CD4-positive, alpha-beta T cell treated with Interleukin-21 for 1 hour (primary cell): ENCODE data around the gene STRADA.
"Not testable (repeated sequence)": the region's sequence is repeated elsewhere in the genome, so short reads cannot be mapped to it uniquely, and the experiment has no call there.

ENCODE experiments used
- DNase-seq: peaks from one replicate; pipeline ENCODE4 v3.0.0-alpha.2; 2020

The STRADA gene

DNA sequence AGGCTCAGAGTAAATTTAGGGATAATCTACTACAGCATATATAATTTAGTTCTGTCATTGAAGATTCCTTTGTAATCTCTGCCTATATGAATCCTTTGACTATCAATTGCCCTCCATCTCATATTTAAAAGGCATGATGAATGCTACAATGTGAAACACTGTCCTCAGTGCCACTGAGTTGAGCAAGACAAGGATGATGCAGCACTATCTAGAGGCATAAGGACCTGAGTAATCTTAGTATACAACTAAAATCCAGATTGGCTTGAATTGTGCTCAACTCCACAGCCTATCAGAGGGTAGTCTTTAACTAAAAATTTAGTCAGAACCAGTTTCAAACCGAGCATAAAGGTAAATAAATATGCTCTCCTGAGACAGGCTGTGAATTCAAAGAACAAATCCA, 11.6 kb upstream of the STRADA start:
- no peak for DNase-seq

DNA sequence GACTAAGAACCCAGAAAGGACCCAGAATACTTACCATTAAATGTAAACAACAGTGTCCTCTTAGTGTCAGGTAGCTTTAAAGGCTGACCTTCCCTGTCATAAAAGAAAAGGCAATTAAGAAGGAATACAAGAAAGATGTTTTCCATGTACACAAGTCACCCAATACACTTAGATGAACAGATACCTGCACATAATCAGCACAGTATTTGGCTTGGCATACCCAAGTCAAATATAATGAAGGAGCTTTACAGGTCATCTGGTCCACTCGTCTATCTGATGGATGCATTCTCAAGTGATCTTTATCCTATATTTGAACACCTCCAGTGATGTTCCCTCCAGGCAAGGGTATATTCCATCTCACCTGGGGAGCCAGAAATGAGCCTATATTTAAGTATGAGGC, 11.1 kb upstream of the STRADA start:
- DNase-seq = no peak

DNA sequence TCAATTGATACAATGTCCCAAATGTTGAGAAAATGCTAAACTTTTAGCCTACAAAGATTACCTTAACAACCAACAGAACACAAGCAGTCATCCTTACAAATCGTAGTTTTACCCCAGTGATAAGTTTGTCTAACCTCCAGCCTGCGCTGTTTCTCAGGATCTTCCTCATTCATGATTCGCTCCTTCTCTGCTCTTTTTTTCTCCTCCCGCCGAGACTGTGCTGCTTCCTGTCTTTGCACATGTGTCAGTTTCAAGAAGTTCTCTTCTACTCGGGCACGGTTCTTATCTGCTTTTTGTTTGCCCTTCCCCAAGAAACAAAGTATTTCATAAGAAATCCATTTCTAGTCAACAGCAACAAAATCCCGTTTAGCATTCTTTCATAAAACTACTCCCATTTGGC, 10.2 kb upstream of the STRADA start:
- DNase-seq = peak; percentile 38

DNA sequence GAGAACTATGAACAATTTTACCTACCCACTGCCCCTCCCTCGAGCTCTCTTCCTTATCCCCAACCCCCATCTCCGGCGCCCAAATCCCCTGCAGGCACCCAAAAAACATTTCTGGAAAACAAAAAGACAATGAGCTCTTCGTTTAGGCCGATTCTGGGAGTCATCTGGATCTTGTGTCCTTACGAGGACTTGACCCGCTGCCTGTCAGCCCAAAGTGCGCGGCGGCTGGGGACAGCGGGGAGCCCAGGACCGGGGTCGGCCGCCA, 524 bp downstream of the STRADA start:
- no peak for DNase-seq

DNA sequence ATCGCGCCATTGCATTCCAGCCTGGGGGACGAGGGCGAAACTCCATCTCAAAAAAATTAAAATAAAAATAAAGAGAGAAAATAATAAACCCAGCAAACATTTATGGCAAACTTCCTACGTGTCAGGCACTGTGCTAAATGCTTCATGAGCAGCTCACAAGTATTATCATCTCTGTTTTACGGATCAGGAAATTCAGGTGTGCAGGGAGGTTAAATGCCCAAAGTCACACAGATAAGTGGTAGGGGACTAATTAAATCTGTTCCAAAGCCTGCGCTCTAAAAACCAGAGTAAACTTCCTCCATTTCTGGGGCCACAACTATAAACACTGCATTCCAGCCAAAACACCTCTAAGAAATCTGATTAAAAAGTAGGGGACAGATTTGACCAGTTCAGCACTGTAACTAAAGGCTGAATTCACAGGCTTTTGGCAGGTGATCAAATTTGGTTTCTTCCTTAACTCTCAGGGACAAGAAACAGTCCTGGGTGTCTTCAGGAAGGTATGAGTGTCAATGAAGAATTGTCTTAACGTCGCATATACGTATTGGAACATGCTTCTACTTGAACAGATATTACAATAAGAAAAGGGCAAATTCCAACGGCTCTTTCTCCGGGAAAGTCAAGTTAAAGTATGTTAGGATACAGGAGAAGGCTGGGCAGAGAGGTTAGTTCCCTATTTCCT, 996 bp downstream of the STRADA start:
- DNase-seq = no peak

DNA sequence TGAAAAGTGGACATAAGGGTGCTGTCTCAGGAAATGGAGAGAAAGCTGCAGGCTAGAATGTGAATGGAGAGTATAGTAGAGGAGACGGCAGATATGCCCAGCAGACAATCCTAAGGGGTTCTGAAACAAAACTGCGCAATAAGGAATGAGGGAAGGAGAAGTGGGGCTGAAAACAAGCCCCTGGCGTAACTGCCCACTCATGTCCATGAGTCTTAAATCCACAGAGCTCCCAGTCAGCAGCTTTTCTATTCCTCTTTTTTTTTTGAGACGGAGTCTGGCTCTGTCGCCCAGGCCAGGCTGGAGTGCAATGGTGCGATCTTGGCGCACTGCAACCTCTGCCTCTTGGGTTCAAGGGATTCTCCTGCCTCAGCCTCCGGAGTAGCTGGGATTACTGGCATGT, 5.9 kb downstream of the STRADA start:
- no peak for DNase-seq

DNA sequence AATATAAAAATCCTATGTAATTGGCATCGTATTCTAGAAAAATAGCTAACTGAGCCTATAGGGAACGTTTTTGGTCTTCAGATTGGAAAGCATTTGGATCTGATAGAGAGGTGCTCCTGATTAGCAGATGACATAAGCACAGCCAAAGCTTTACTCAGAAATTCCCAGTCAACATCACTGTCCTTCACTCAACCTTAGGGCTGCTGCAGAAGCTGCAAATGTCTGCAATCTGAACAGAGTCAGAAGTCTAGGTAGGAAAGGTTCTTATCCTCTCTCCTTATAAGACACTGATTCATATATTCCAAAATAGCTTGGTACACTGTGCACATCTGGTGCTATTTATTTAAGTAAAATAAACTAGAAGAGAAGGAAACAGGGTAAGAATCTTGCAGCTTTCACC, 19.2 kb downstream of the STRADA start:
- no peak for DNase-seq

DNA sequence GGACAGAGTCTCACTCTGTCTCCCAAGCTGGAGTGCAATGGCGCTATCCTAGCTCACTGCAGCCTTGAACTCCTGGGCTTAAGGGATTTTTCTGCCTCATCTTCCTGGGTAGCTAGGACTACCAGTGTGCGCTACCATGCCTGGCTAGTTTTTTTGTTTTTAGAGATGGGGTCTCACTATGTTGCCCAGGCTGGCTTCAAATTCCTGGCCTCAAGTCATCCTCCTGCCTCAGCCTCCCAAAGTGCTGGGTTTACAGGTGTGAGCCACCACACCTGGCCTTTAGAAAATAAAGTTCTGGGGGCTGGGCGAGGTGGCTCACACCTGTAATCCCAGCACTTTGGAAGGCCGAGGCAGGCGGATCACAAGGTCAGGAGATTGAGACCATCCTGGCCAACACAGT, 21.4 kb downstream of the STRADA start:
- not testable (repeated sequence) for DNase-seq

DNA sequence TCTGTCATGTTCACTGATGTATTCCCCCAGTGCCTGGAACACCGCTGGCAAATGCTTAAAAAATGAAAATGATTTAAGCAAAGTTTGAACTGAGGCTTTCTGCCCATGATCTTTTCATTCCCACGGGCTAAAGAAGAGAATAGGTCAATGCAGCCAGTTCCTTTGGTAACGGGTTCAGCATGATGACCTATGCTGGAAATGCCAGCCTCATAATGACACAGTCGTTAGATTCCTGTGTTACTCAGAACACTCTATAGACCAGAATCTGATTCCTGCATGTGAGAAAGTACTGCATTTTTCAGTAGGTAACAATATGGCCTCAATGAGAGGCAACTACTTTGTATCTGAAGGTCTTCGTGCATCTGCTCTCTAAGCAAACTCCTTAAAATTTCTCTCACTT, 22.6 kb downstream of the STRADA start:
- DNase-seq = no peak

DNA sequence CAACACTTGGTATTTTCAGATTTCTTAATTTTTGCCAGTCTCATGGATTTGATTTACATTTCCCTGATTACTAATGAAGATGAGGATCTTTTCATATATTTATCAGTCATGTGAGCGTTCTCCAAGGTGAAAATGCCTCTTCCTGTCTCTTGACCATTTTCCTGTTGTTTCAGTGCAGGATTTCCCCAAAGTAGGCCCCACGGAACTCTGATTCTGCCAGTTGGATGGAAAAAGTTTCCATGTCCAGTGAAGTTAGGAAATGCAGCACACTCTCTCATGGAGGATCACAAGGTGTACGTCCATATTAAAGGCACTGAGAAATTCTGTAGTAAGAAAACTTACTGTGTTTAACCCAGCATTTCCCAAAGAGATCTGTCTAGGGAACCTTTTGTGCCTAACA, 25.2 kb downstream of the STRADA start:
- no peak for DNase-seq

DNA sequence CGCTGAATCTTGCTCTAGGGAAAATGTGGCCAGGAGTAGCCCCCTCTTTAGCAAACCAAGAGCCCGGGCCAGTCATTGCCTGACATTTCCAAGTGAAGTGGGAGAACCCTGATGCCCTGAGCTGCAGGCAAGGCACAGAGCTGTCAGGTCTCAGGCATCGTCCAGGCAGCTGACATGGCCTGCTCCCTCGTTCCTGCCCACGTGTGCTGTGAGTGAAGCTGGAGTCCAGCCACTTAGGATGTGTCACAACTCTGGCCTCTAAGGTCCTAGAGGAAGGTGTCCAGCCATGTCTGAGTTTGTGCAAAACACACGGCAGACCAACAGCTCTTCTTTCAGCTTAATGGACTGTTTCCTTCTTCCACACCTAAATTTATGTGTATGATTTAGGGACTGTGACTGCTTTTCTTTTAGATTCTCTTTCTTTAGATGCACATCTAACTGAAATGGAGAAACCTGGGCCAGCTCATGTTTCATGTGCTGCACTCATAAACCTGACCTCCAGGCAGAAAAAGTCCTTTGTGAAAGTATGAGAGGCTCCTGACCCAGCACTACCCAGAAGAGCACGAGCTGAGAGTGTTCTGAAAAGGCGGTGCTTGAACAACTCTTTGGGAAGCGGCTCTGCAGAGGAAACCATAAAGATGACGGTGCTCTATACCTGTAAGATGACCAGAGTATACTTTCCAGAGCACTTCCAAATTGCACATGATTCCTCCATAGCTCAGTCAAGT, 26.9 kb downstream of the STRADA start:
- no peak for DNase-seq

DNA sequence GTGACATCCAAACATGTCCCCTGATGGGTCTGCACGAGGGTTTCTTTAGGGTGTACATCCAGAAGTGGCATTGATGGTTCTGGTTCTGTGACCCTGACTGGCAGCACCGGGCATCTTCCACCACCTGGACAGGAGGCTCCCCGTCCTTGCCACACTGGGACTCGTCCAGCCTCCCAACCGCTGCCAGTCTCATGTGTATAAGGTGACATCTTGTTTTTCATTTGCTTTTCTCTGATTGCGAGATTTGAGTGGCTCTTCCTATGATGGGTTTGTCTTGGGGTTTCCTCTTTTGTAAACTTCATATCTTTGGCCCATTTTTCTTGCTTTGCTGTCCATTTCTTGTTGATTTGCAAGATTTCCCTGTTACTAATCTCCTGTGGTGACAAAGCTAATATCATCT, 32.5 kb downstream of the STRADA start:
- DNase-seq = no peak

DNA sequence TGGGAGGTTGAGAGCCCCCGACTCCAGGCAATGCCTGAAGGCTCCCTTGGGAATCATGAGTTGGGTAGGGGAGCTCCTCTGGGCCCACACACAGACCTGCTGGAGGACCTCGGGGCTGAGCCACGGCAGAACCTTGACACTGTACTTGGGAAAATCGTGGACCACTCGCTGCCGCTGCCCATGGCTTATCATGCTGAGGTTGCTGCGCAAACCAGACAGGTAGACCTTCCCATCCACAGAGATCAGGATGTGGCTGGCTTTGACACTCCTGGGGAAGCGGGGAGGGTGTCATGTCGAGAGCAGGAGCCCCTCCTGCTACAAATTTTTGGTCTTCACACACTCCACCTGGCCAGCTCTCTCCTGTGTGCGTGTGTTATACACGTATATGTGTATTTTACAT, 34.4 kb downstream of the STRADA start:
- DNase-seq = peak; percentile 49

DNA sequence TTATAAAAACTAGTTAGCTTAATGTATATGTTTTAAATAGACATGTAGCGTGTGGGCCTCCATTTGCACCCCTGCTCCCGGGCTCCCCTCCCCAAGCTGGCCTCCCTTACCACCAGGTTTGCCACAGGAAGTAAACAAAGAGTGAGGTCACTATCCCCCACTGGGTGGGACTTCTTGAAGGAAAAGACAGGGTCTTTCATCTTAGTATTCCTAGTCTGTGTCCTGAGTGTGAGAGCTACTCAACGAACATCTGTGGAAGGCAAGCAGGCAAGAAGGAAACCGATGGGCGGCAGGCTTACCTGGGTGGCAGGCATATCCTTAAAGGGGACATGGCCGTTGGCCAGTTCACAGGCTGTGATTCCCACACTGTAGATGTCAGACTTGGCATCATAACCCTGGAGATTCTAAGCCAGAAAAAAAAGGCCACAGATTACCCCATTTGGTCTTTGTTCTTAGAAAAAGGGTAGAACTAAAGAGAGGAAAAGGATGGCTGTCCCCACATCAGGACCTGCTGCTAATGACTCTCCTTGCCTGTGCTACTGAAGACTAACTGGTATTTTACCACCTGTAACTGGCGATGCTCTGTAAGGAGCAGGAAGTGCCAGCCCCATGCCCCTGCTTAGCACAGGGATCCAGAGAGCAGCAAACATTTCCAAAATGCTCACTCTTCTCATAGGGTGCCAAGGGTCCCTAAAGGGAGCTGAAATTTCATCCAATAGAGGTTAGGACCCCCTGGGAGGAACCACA, 35.1 kb downstream of the STRADA start:
- DNase-seq = peak; percentile 44

DNA sequence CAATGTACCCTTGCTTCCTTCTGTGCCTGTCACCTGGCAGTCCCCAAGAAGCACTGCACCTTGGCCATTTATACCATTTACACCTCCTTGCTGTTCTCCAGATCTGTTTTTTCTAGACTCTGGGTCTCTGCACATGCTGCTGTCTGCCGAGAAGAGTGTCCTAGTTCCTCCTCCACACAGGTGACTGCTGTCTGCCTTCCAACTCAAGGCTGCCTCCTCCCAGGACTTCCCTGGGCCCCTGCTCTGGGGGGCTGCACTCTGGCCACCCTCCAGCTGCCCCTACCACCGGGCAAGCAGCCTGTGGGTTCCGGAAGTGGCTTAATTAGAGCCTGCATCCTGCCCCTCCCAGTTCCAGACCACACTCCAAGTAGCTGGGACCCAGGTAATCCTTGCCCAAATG, 35.9 kb downstream of the STRADA start:
- no peak for DNase-seq

DNA sequence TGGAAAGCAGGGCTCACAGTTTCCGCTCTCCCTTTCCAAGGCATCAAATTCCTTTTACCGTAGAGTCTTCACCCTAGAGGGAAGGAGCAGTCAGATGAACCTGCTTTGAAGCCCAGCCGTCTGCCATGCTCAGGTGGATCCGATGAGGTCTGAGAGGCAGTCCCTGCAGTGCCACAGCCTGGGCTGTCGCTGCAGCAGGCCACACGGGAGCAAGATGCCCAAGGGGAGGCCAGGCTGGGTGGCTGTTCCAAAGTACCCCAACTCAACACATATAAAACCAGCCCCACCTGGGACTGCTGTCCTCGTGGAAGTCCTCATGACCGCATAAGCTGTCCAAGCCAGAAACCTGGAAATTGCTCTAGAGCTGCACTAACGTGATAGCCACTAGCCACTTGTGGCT, 36.8 kb downstream of the STRADA start:
- no peak for DNase-seq

DNA sequence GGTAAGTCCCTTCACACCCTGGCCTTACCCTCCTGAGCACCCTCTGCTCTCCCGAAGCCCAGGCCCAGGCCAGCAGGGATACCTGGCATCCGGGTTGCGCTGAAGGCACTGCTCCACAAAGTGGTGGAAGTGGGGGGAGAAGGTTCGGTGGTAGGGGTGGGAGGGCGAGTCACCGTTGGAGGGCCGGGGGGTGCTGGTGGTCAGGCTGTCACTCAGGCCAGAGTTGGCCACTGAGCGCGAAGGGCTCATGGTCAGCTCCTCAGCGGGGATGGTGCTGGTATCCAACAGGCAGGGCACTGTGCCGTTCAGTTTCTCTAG, 37.4 kb downstream of the STRADA start:
- DNase-seq = no peak

DNA sequence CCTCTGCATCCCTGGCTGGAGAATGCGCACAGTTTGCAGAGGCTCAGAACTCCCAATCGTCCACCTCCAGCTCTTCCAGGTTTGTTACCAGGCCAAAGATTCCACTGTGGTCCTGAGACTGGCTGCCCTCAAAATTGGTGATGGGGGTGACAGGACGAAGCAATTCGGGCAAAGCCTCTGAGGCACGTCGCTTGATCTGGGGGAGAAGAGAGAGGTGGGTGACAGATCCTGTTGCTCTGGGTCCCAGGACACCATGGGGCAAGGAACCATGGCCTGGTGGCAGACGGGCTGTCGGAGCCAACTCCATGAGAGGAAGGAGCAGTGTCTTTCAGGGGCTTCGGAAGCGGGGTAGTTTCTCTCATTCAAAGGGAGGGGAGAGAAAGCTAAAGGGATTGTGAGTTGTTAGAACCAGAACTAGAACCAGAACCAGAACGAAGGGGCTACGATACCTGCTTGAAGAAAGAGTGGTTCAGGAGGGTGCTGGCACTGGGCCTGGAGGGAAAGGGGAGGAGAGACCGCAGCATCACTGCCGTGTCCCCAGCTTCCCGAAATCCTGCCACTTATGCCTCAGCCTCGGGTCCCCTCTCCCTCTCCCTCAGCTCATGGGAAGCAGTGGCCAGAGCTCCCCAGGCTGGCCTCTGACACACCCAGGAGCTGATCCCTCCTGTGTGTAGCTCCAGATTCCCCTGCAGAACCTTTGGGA, 37.9 kb downstream of the STRADA start:
- no peak for DNase-seq

DNA sequence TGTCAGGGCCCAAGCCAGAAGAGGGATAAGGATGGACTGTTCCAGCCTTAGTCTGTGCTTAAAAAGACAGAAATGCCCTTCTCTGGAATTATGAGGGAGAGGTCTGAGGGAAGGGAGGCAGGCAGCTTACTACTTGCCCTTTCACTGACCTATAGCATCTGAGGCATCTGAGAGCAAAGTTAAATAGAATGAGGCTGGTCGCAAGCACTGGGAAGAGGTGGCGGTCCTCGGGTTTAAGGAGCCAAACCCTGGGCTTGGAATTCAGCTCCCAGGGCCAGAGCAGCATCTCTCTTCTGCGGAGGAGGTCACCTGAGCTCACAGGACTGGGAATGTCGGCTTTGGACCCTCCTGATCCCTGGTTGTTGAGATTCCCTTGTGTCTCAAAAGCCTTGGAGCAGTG, 38.6 kb downstream of the STRADA start:
- no peak for DNase-seq

DNA sequence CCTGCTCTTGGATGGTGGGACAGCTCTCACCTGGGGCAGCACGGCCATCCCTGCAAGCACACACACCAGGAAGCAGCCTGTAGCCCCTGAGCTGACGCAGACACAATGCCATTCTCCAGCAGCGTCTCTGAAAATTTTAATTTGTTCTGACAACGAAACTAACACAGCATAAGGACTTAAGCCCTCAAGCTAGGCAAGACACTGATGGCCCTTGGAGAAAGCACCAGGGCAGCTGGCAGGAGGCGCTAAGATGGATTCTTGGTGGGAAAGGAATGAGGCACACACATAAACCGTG, 38.9 kb downstream of the STRADA start:
- no peak for DNase-seq

DNA sequence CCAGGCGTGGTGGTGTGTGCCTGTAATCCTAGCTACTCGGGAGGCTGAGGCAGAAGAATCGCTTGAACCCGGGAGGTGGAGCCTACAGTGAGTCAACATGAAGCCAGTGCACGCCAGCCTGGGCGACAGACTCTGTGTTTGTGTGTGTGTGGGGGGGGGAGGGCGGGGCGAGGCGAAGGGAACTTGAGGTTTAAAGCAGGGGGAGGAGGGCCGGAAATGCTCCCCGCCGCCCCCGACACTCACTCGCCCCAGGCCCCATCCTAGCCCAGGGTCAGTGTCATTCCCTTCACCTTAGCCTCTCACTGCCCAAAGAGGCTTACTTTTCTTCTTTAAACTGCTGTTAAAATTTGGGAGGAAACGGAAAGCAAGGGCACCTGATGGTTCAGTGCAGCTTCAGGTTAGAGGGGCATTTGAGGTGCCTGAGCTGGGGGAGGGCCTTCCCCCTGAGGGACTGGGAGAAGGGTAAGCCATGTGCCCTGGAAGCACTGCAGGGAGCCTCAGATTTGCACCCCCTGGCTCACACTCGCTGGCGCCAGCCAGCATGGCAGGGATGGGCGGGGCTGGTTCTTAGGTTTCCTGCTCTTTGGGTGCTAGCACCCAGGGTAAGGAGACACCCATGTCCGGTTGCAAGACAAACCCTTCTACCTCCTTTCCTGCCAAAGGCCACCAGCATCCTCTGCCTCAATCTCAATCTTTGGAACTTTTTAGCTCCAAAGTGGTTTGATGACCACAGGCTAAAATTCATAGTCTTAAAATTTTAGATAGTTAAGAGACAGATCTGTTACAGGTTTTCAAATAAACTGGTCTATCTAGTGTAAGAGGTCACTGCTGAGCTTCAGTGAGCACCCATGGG, 39.5 kb downstream of the STRADA start:
- DNase-seq = peak; percentile 83

DNA sequence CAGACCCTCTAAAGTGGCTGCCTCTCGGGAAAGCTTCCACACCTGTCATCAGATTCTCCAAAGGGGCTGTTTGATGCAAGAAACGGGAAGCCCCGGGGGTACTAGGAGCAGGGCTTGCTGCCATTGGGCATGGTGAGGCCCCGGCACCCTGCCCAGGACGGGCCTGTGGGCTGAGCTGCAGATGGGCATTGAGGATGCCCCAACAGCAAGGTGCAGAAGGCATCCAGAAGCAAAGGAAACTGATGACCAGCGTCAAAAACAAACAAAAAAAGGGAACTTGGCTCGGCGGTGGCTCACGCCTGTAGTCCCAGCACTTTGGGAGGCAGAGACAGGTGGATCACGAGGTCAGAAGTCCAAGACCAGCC, 40.2 kb downstream of the STRADA start:
- DNase-seq = no peak
